ENCODE results near the gene MCRIP2.

DNA sequence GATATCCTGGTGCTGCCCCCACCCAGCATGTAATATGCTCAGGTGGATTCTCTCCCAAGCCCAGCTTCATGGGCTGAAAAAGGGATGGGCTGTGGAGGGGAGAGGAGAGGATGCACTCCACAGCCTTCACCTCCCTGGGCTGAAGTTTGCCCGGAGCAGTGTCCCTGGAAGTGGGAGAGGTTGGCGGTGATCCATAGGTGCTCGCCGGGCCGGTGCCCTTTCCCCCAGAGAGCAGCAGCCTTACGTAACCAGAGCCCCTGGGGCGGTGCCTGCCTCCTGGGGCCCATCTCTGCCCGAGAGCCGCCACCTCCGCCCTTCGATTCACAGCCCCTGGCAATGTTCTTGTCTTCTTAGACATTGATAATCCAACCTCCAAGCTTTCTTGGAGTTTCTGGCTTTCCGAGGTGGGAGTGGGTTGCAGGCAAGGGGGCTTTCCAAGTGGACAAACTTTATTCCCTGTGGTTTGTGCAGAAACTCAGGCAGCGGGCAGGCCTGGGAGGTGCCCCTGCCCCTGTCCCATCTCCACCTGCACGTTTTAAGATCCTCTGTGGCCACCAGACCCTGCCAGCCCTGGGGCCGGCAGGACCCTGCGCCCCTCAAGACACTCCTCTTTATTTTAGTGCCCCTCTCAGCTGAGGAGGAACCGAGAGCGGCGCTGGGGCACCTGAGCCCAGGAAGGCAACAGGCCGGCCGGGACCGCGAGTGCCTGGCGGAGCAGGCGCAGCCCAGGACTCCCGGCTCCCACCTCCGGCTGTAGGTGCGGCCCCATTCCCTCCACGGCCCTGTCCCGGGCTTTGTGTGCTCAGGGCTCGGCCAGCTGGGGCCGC is 4.4 kb downstream of the MCRIP2 start:
- TF ChIP-seq, protein P1, sequence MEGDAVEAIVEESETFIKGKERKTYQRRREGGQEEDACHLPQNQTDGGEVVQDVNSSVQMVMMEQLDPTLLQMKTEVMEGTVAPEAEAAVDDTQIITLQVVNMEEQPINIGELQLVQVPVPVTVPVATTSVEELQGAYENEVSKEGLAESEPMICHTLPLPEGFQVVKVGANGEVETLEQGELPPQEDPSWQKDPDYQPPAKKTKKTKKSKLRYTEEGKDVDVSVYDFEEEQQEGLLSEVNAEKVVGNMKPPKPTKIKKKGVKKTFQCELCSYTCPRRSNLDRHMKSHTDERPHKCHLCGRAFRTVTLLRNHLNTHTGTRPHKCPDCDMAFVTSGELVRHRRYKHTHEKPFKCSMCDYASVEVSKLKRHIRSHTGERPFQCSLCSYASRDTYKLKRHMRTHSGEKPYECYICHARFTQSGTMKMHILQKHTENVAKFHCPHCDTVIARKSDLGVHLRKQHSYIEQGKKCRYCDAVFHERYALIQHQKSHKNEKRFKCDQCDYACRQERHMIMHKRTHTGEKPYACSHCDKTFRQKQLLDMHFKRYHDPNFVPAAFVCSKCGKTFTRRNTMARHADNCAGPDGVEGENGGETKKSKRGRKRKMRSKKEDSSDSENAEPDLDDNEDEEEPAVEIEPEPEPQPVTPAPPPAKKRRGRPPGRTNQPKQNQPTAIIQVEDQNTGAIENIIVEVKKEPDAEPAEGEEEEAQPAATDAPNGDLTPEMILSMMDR (conservative IDR thresholded peaks at IDR 0.05; ENCODE audit: low read length), result no peak
- TF ChIP-seq EZH2phosphoT487 (IDR thresholded peaks at IDR 0.05; ENCODE audit: borderline replicate concordance), result no peak

Data from Loucy (cell line).